ENCODE measurements around the gene GATAD2B.

The GATAD2B gene

GRCh38 chr1:153795330-153795837 lies 127.4 kb downstream of the GATAD2B start:
- H3K4me3 ChIP-seq (ENCODE audit: low read depth, low read length) = no peak overlapping the region
- in situ Hi-C loops (cut with HindIII; ENCODE audit: low sequenced_read_pairs) = no loop called here
- DNase-seq (ENCODE audit: low read depth) = no peak
- TF ChIP-seq, protein P1, sequence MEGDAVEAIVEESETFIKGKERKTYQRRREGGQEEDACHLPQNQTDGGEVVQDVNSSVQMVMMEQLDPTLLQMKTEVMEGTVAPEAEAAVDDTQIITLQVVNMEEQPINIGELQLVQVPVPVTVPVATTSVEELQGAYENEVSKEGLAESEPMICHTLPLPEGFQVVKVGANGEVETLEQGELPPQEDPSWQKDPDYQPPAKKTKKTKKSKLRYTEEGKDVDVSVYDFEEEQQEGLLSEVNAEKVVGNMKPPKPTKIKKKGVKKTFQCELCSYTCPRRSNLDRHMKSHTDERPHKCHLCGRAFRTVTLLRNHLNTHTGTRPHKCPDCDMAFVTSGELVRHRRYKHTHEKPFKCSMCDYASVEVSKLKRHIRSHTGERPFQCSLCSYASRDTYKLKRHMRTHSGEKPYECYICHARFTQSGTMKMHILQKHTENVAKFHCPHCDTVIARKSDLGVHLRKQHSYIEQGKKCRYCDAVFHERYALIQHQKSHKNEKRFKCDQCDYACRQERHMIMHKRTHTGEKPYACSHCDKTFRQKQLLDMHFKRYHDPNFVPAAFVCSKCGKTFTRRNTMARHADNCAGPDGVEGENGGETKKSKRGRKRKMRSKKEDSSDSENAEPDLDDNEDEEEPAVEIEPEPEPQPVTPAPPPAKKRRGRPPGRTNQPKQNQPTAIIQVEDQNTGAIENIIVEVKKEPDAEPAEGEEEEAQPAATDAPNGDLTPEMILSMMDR (IDR thresholded peaks at IDR 0.05; ENCODE audit: low read depth, low read length, missing control alignments) = no peak

DNA sequence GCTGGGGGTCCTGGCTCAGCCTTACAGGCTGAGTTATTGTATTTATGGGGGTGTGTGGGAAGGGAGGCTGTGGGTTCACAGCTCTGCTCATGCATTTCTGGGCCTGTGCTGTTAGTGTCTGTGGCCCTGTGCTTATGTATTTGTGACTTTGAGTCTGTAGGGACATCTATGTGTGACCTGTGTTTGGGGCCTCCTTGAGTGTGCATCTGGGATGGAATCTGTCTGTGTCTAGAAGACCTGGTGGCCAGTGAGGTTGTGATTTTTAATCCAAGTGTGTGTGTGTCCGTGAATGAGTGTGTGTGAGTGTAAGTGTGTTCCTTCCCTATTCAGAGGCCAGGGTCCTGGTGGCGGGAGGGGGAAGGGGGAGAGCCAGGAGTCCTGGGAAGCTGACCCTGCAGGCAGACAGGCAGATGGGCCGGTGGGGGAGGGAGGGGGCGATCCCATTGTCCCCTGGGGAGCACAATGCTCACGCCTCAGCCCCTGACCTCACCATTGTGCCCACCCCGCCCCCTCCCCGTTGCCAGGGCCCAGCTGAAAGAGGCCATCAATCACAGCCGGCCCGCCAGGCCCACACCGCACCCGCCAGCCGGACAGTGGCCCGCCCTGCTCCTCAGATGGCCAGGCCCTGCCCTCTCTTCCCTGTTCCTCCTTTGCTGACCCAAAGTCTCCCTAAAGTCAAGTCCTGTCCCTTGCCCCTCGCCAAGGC lies 128.0 kb downstream of the GATAD2B start:
- no peak for DNase-seq (ENCODE audit: low read depth)
- in situ Hi-C loops (cut with HindIII; ENCODE audit: low sequenced_read_pairs) = no loop called here
- TF ChIP-seq, protein P1 (IDR thresholded peaks at IDR 0.05; ENCODE audit: low read depth, low read length, missing control alignments) = no peak
- no peak overlapping the region for H3K4me3 ChIP-seq (ENCODE audit: low read depth, low read length)

GRCh38 chr1:153793973-153794615 lies 128.7 kb downstream of the GATAD2B start:
- DNase-seq (ENCODE audit: low read depth) = no peak
- in situ Hi-C loops (cut with HindIII; ENCODE audit: low sequenced_read_pairs) = no loop called here
- TF ChIP-seq, protein P1 (IDR thresholded peaks at IDR 0.05; ENCODE audit: low read depth, low read length, missing control alignments) = no peak
- H3K4me3 ChIP-seq (ENCODE audit: low read depth, low read length) = no peak overlapping the region

DNA sequence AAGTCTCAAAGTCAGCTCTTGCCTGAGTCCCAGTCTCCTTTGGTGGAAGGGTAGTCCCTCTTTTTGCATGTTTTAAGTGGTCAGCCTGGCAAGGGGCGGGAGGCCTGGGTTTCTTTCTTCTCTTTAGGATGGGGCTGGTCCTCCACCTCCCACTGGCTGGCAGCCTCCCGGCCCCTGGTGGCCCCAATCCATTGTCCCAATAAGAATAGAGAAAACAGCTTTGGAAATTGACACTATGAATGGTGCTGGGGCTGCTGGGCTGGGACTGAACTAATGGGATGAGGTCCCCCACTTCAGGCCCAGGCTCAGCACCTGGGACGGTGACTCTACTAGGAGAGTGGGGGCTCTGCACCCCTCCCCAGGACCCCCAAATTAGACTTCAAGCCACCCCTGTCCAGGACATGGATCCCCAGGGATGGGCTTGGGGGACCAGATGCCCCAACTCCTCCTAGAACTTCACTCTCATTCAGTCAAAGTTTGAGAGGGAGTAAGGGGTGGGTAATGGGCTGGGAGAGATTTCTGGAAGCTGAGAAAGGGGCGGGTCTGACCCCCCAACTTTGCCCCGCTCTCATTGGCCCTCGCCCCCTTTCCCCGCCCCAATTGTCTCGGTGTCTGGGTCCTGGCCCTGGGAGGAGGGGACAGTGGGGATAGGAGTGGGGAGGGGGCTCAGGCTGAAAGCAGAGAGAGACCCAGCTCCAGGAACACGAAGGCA lies 129.4 kb downstream of the GATAD2B start:
- no peak overlapping the region for H3K4me3 ChIP-seq (ENCODE audit: low read depth, low read length)
- TF ChIP-seq, protein P1 (IDR thresholded peaks at IDR 0.05; ENCODE audit: low read depth, low read length, missing control alignments) = no peak
- in situ Hi-C loops (cut with HindIII; ENCODE audit: low sequenced_read_pairs) = no loop called here
- no peak for DNase-seq (ENCODE audit: low read depth)

DNA sequence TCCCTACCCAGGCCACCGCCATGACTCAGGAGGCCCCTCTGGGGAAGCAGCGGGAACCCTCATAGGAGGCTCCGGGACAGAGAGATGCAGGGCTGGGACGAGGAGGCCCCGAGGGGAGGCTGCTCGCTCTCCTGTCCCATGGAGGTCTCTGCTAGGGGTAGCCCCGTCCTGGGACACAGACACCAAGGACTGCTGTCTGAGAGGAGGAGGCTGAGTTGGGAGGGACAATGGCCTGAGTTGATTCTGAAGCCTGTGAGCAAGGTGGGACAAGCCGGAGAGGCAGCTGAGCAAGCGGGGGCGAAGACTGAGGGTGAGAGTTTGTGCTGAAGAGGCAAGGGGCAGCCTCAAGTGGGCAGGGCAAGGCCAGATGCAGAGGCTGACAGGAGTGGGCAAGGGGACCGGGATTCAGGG lies 130.1 kb downstream of the GATAD2B start:
- no peak for DNase-seq (ENCODE audit: low read depth)
- in situ Hi-C loops (cut with HindIII; ENCODE audit: low sequenced_read_pairs) = no loop called here
- TF ChIP-seq, protein P1 (IDR thresholded peaks at IDR 0.05; ENCODE audit: low read depth, low read length, missing control alignments) = no peak
- no peak overlapping the region for H3K4me3 ChIP-seq (ENCODE audit: low read depth, low read length)

- in situ Hi-C loops (cut with HindIII; ENCODE audit: low sequenced_read_pairs) = no loop called here
- no peak for DNase-seq (ENCODE audit: low read depth)
- no peak overlapping the region for H3K4me3 ChIP-seq (ENCODE audit: low read depth, low read length)
- TF ChIP-seq, protein P1 (IDR thresholded peaks at IDR 0.05; ENCODE audit: low read depth, low read length, missing control alignments) = no peak
Observed at GRCh38 chr1:153791648-153792253, 131.0 kb downstream of the GATAD2B start.
